SK-N-SH (cell line): ENCODE data around the gene MYOZ2. TPM values are rescaled to one million over a fixed set of nuclear protein-coding genes. Genes with fewer than 3 reads are reported as not detected.

ENCODE experiments used
- CTCF ChIA-PET: fragments of 300-600, 350-600 bp; formaldehyde crosslinking; extraction: SDS; loops from one replicate; lab custom pipeline; 2021; lab: Yijun Ruan, JAX
- POLR2A ChIA-PET: fragments of 350-600 bp; sonication (Branson Sonifier 250); formaldehyde crosslinking; extraction: SDS; loops from one replicate; lab custom pipeline; 2020; ENCODE audit warnings: antibody characterized with exemption, inconsistent platforms; lab: Yijun Ruan, JAX
- DNase-seq: peaks from one replicate; pipeline ENCODE4 v3.0.0; 2012
- H2AFZ ChIP-seq: fragments of 200-600 bp; sonication (generic); 2 replicates; pipeline ENCODE4 v1.8.1; 2016; ENCODE audit warnings: antibody characterized with exemption, mild to moderate bottlenecking, low read depth
- H3F3A ChIP-seq: fragments of 200-600 bp; sonication (generic); replicated peaks from 2 replicates; pipeline ENCODE3; 2016; ENCODE audit warnings: antibody characterized with exemption, mild to moderate bottlenecking; ENCODE audit not compliant: insufficient read depth
- H3K27ac ChIP-seq, 2 experiments: fragments of 200-500 bp in 1 of 2; fragments of 200-600 bp in 1 of 2; sonication (Bioruptor generic) in 1 of 2; sonication (generic), shearing (Covaris generic) in 1 of 2; 2 replicates each; pipeline versions ENCODE4 v1.5.1 to v1.6.1; 2014 to 2016; ENCODE audit warnings: low read depth in 2 of 2, inconsistent platforms in 1 of 2, low read length in 1 of 2, mild to moderate bottlenecking in 1 of 2, mixed read lengths in 1 of 2
- H3K27me3 ChIP-seq: fragments of 200-600 bp; sonication (generic), shearing (Covaris generic); 2 replicates; pipeline ENCODE4 v1.6.1; 2016; ENCODE audit warnings: mixed run types; ENCODE audit not compliant: insufficient read depth
- H3K36me3 ChIP-seq, 2 experiments: fragments of 200-500 bp in 1 of 2; fragments of 200-600 bp in 1 of 2; sonication (Bioruptor generic) in 1 of 2; sonication (generic) in 1 of 2; replicated peaks in 1 of 2; 2 replicates each; pipeline versions ENCODE3 to v1.5.1; 2014 to 2016; ENCODE audit warnings: low read length in 1 of 2, mild to moderate bottlenecking in 1 of 2; ENCODE audit not compliant: insufficient read depth in 2 of 2, control insufficient read depth in 1 of 2
- H3K4me1 ChIP-seq, 2 experiments: fragments of 200-500 bp in 1 of 2; fragments of 200-600 bp in 1 of 2; sonication (Bioruptor generic) in 1 of 2; sonication (generic), shearing (Covaris generic) in 1 of 2; 2 replicates each; pipeline versions ENCODE4 v1.5.1 to v1.6.1; 2014 to 2016; ENCODE audit warnings: low read depth in 1 of 2, low read length in 1 of 2, mixed run types in 1 of 2; ENCODE audit not compliant: insufficient read depth in 2 of 2, control insufficient read depth in 1 of 2
- H3K4me2 ChIP-seq: fragments of 200-600 bp; sonication (generic), shearing (Covaris generic); 2 replicates; pipeline ENCODE4 v1.6.1; 2017; ENCODE audit warnings: mixed run types
- H3K4me3 ChIP-seq, 2 experiments: fragments of 200-500 bp in 1 of 2; fragments of 200-600 bp in 1 of 2; sonication (Bioruptor generic) in 1 of 2; sonication (generic), shearing (Covaris generic) in 1 of 2; 2 replicates each; pipeline versions ENCODE4 v1.5.1 to v1.8.1; 2014 to 2016; ENCODE audit warnings: low read depth in 2 of 2, inconsistent platforms in 1 of 2, low read length in 1 of 2, mild to moderate bottlenecking in 1 of 2, mixed read lengths in 1 of 2, moderate library complexity in 1 of 2
- H3K79me2 ChIP-seq: fragments of 200-600 bp; sonication (generic); 2 replicates; pipeline ENCODE4 v1.8.1; 2017; ENCODE audit warnings: mild to moderate bottlenecking; ENCODE audit not compliant: insufficient read depth
- H3K9ac ChIP-seq: fragments of 200-600 bp; sonication (generic); 2 replicates; pipeline ENCODE4 v1.6.1; 2017; ENCODE audit warnings: mixed run types
- H3K9me2 ChIP-seq: fragments of 200-600 bp; sonication (generic); 2 replicates; pipeline ENCODE4 v1.6.1; 2017; ENCODE audit warnings: mixed run types
- H3K9me3 ChIP-seq: fragments of 200-600 bp; sonication (generic); 2 replicates; pipeline ENCODE4 v1.6.1; 2017; ENCODE audit warnings: mixed run types, mild to moderate bottlenecking, moderate library complexity
- H4K20me1 ChIP-seq: fragments of 200-600 bp; sonication (generic); 2 replicates; pipeline ENCODE4 v1.6.1; 2017; ENCODE audit warnings: mild to moderate bottlenecking, mixed run types; ENCODE audit not compliant: insufficient read depth
- CHD2 ChIP-seq: fragments of 150-350 bp; IDR thresholded peaks from 2 replicates; pipeline ENCODE4 v1.6.1; 2018; ENCODE audit warnings: low read length; ENCODE audit not compliant: partially characterized antibody
- EP300 ChIP-seq, 2 experiments: IDR thresholded peaks; 2 replicates each; pipeline versions ENCODE4 v1.4.0 to v1.6.1; 2012; ENCODE audit warnings: borderline replicate concordance in 1 of 2, low read depth in 1 of 2, low read length in 1 of 2
- FOSL2 ChIP-seq: IDR thresholded peaks from 2 replicates; pipeline ENCODE4 v1.4.0; 2012; ENCODE audit warnings: low read depth, mild to moderate bottlenecking, moderate library complexity, borderline replicate concordance
- FOXJ3 ChIP-seq: sonication (generic); formaldehyde crosslinking; IDR thresholded peaks from 2 replicates; pipeline ENCODE4 v1.5.1; 2020; ENCODE audit warnings: mild to moderate bottlenecking, missing genetic modification reagents
- FOXM1 ChIP-seq: IDR thresholded peaks from 2 replicates; pipeline ENCODE4 v1.4.0; 2012; ENCODE audit warnings: low read depth, mild to moderate bottlenecking
- IRF3 ChIP-seq: fragments of 150-350 bp; IDR thresholded peaks from 2 replicates; pipeline ENCODE4 v1.6.1; 2016; ENCODE audit warnings: mild to moderate bottlenecking, low read depth, low read length
- MXI1 ChIP-seq: IDR thresholded peaks from 2 replicates; pipeline ENCODE4 v1.6.1; 2012; ENCODE audit warnings: mild to moderate bottlenecking, low read depth, low read length, improper control_type of control experiment
- NFIC ChIP-seq: IDR thresholded peaks from 2 replicates; pipeline ENCODE4 v1.4.0; 2012; ENCODE audit warnings: borderline replicate concordance
- NRF1 ChIP-seq: IDR thresholded peaks from 2 replicates; pipeline ENCODE4 v1.6.1; 2012; ENCODE audit warnings: low read depth, mild to moderate bottlenecking, low read length
- POLR2AphosphoS5 ChIP-seq: IDR thresholded peaks from 2 replicates; pipeline ENCODE4 v1.6.1; 2012; ENCODE audit warnings: low read depth, low read length
- RCOR1 ChIP-seq: fragments of 150-350 bp; IDR thresholded peaks from 2 replicates; pipeline ENCODE4 v1.6.1; 2017; ENCODE audit warnings: antibody characterized with exemption, low read length
- SMC3 ChIP-seq: IDR thresholded peaks from 2 replicates; pipeline ENCODE4 v1.6.1; 2012; ENCODE audit warnings: low read depth, low read length, improper control_type of control experiment
- TCF12 ChIP-seq: IDR thresholded peaks from 2 replicates; pipeline ENCODE4 v1.4.0; 2012
- TEAD4 ChIP-seq: IDR thresholded peaks from 2 replicates; pipeline ENCODE4 v1.4.0; 2012; ENCODE audit warnings: mild to moderate bottlenecking, borderline replicate concordance; ENCODE audit not compliant: insufficient read depth
- ZBTB33 ChIP-seq: IDR thresholded peaks from 2 replicates; pipeline ENCODE4 v1.4.0; 2012; ENCODE audit warnings: low read depth, borderline replicate concordance
- WGBS: methylation state at CpG from one replicate; pipeline ENCODE4 v1.1.6; 2017; ENCODE audit warnings: low lambda C conversion rate; 5-methylcytosine and 5-hydroxymethylcytosine counted together
- polyA plus RNA-seq, 3 experiments: library from polyadenylated mRNA; depleted of rRNA; stranded (reverse); fragments of >200 nt; gene quantifications; 2 replicates each; pipeline ENCODE4 v1.2.3, GENCODE V29; 2012
- TF ChIP-seq, protein P1 (sequence below): IDR thresholded peaks from 2 replicates; pipeline ENCODE4 v1.4.0; 2012; ENCODE audit warnings: low read depth, borderline replicate concordance
- TF ChIP-seq, protein P2 (sequence below): fragments of 200-600 bp; sonication (generic); IDR thresholded peaks from 2 replicates; pipeline ENCODE4 v1.6.1; 2017; ENCODE audit warnings: antibody characterized with exemption, mild to moderate bottlenecking, moderate library complexity

The MYOZ2 gene
- polyA plus RNA-seq, 1 of the 3 experiments (the other 2 are of a cell fraction) = 0.26 TPM

GRCh38 chr4:119110121-119110520, 25.5 kb upstream of the MYOZ2 start:
- H3K4me1 ChIP-seq = peaks cover 0 to 28% of the 10 kb centered on the region in 2 experiments; a peak in 3 of 4 replicates
- no peak overlapping the region for H3K9ac ChIP-seq
- TF ChIP-seq TCF12 = no peak
- TF ChIP-seq EP300 (IDR thresholded peaks at IDR 0.05; ENCODE audit: borderline replicate concordance in 1 of 2, low read depth in 1 of 2, low read length in 1 of 2) = no peak
- no peak for TF ChIP-seq FOSL2
- TF ChIP-seq NRF1 = no peak
- TF ChIP-seq TEAD4 = no peak
- no peak for TF ChIP-seq RCOR1
- TF ChIP-seq ZBTB33 = no peak
- TF ChIP-seq, protein P1, sequence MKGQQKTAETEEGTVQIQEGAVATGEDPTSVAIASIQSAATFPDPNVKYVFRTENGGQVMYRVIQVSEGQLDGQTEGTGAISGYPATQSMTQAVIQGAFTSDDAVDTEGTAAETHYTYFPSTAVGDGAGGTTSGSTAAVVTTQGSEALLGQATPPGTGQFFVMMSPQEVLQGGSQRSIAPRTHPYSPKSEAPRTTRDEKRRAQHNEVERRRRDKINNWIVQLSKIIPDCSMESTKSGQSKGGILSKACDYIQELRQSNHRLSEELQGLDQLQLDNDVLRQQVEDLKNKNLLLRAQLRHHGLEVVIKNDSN = no peak
- TF ChIP-seq POLR2AphosphoS5 = no peak
- TF ChIP-seq MXI1 = no peak
- TF ChIP-seq IRF3 = no peak
- no peak for TF ChIP-seq CHD2
- TF ChIP-seq FOXJ3 (CRISPR knock-in tag) = no peak
- no peaks in the 10 kb centered on the region for H3K79me2 ChIP-seq
- ChIA-PET POLR2A (no interaction called here), CTCF (no interaction called here)
- H3K27ac ChIP-seq = no peak overlapping the region
- DNase-seq = no peak
- H3K36me3 ChIP-seq = no peaks in the 10 kb centered on the region
- no peaks in the 10 kb centered on the region for H3K27me3 ChIP-seq
- WGBS = 91% methylated on average over 2 of the region's 2 CpGs
- no peak overlapping the region for H3K4me2 ChIP-seq
- no peak overlapping the region for H3K4me3 ChIP-seq
- H4K20me1 ChIP-seq = no peaks in the 10 kb centered on the region
- no peaks in the 10 kb centered on the region for H3K9me3 ChIP-seq
- H3K9me2 ChIP-seq = no peaks in the 10 kb centered on the region
- H2AFZ ChIP-seq = no peak overlapping the region
- peaks cover 22% of the 10 kb centered on the region for H3F3A ChIP-seq

- Histone ChIP-seq H3K9me2 (no peaks in the 10 kb centered on the region), H3K27me3 (no peaks in the 10 kb centered on the region), H3K27ac (no peak overlapping the region), H3K4me3 (no peak overlapping the region), H3K79me2 (no peaks in the 10 kb centered on the region), H3K9me3 (no peaks in the 10 kb centered on the region), H3F3A (peaks cover 22% of the 10 kb centered on the region), H3K4me1 (peaks cover 0 to 16% of the 10 kb centered on the region in 2 experiments; a peak in 2 of 4 replicates), H4K20me1 (no peaks in the 10 kb centered on the region), H3K9ac (no peak overlapping the region), H2AFZ (no peak overlapping the region), H3K4me2 (no peak overlapping the region), H3K36me3 (no peaks in the 10 kb centered on the region)
- POLR2A ChIA-PET = no interaction called here
- TF ChIP-seq NFIC = no peak
- no peak for TF ChIP-seq MXI1
- no peak for TF ChIP-seq RCOR1
- no peak for TF ChIP-seq SMC3
- TF ChIP-seq, protein P2, sequence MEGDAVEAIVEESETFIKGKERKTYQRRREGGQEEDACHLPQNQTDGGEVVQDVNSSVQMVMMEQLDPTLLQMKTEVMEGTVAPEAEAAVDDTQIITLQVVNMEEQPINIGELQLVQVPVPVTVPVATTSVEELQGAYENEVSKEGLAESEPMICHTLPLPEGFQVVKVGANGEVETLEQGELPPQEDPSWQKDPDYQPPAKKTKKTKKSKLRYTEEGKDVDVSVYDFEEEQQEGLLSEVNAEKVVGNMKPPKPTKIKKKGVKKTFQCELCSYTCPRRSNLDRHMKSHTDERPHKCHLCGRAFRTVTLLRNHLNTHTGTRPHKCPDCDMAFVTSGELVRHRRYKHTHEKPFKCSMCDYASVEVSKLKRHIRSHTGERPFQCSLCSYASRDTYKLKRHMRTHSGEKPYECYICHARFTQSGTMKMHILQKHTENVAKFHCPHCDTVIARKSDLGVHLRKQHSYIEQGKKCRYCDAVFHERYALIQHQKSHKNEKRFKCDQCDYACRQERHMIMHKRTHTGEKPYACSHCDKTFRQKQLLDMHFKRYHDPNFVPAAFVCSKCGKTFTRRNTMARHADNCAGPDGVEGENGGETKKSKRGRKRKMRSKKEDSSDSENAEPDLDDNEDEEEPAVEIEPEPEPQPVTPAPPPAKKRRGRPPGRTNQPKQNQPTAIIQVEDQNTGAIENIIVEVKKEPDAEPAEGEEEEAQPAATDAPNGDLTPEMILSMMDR = no peak
- no peak for TF ChIP-seq FOXM1
- DNase-seq = no peak
- CTCF ChIA-PET = no interaction called here
These were observed 24.3 kb upstream of the MYOZ2 start for GRCh38 chr4:119111296-119111695.
